HG03558 (cell line): Measurements from ENCODE around the gene ZNF541.

Experiments used
- ATAC-seq: cut with Tn5 transposase; IDR thresholded peaks from one replicate; pipeline ENCODE4 v1.9.1; 2021; ENCODE audit warnings: moderate number of reproducible peaks; ENCODE audit not compliant: unreplicated experiment; ENCODE audit errors: extremely low read depth

ZNF541 gene

GRCh38 chr19:47573071-47574026, at the start of gene ZNF541:
ZNF541 (minus strand) TSS chr19:47573148; CDS start chr19:47555856, 17,292 bp downstream.
- no peak for ATAC-seq

- no peak for ATAC-seq
Measured at GRCh38 chr19:47619763-47620162, 46.8 kb upstream of the ZNF541 start.

GRCh38 chr19:47618771-47619170, 45.8 kb upstream of the ZNF541 start:
- ATAC-seq, result no peak

- ATAC-seq, result no peak
Measured at GRCh38 chr19:47615714-47616113, 42.8 kb upstream of the ZNF541 start.

GRCh38 chr19:47615230-47615629, 42.3 kb upstream of the ZNF541 start:
- ATAC-seq, result no peak

- no peak for ATAC-seq
Measured at GRCh38 chr19:47614559-47614958, 41.6 kb upstream of the ZNF541 start.

- no peak for ATAC-seq
Measured at GRCh38 chr19:47614021-47614295, 41.0 kb upstream of the ZNF541 start.

- no peak for ATAC-seq
Measured at GRCh38 chr19:47613165-47614020, 40.4 kb upstream of the ZNF541 start.

- no peak for ATAC-seq
Measured at GRCh38 chr19:47610902-47611301, 38.0 kb upstream of the ZNF541 start.

- no peak for ATAC-seq
Measured at GRCh38 chr19:47609906-47610894, 37.3 kb upstream of the ZNF541 start.

GRCh38 chr19:47608969-47609905, 36.3 kb upstream of the ZNF541 start, which contains the start of gene BICRA:
BICRA (plus strand) TSS chr19:47609134; CDS start chr19:47673575, 64,441 bp downstream.
- ATAC-seq, result no peak

- no peak for ATAC-seq
Measured at GRCh38 chr19:47608074-47608918, 35.3 kb upstream of the ZNF541 start.

- no peak for ATAC-seq
Measured at GRCh38 chr19:47607564-47608073, 34.7 kb upstream of the ZNF541 start.

- no peak for ATAC-seq
Measured at GRCh38 chr19:47603706-47604565, 31.0 kb upstream of the ZNF541 start.

- no peak for ATAC-seq
Measured at GRCh38 chr19:47601180-47601904, 28.4 kb upstream of the ZNF541 start.
